DND-41 (cell line): ENCODE measurements around the gene KDM6A.

Experiments
- ATAC-seq: fragments of 200-7000 bp; cut with Tn5 transposase; 3 replicates; pipeline ENCODE4 v1.9.1; 2021; ENCODE audit warnings: low read depth; ENCODE audit not compliant: insufficient read depth
- DNase-seq: peaks from one replicate; pipeline ENCODE4 v3.0.0-alpha.2; 2020
- H2AFZ ChIP-seq: 2 replicates; pipeline ENCODE4 v1.6.0; 2012; ENCODE audit warnings: low read depth, low read length
- H3K27ac ChIP-seq: 2 replicates; pipeline ENCODE4 v1.5.1; 2012; ENCODE audit warnings: low read length, inconsistent platforms
- H3K27me3 ChIP-seq: fragments of 200-600 bp; sonication (generic); 2 replicates; pipeline ENCODE4 v1.6.0; 2012; ENCODE audit warnings: low read length, mild to moderate bottlenecking, inconsistent platforms; ENCODE audit not compliant: insufficient read depth, poor library complexity
- H3K36me3 ChIP-seq: 2 replicates; pipeline ENCODE4 v1.5.1; 2012; ENCODE audit warnings: low read length, inconsistent platforms; ENCODE audit not compliant: insufficient read depth
- H3K4me1 ChIP-seq: 2 replicates; pipeline ENCODE4 v1.5.1; 2012; ENCODE audit warnings: mild to moderate bottlenecking, low read length; ENCODE audit not compliant: insufficient read depth
- H3K4me2 ChIP-seq: 2 replicates; pipeline ENCODE4 v1.6.0; 2012; ENCODE audit warnings: mild to moderate bottlenecking, moderate library complexity, low read length, inconsistent platforms; ENCODE audit not compliant: insufficient read depth
- H3K4me3 ChIP-seq, 2 experiments: fragments of 200-600 bp in 1 of 2; shearing (Covaris generic) in 1 of 2; 2 replicates each; pipeline ENCODE4 v1.5.1; 2012 to 2016; ENCODE audit warnings: inconsistent platforms in 2 of 2, low read length in 2 of 2, mild to moderate bottlenecking in 2 of 2, low read depth in 1 of 2, moderate library complexity in 1 of 2
- H3K79me2 ChIP-seq: 2 replicates; pipeline ENCODE4 v1.6.0; 2012; ENCODE audit warnings: low read length, inconsistent platforms; ENCODE audit not compliant: insufficient read depth
- H3K9ac ChIP-seq: 2 replicates; pipeline ENCODE4 v1.6.0; 2012; ENCODE audit warnings: low read depth, mild to moderate bottlenecking, inconsistent platforms, low read length, moderate library complexity
- H3K9me3 ChIP-seq: 2 replicates; pipeline ENCODE4 v1.5.1; 2012; ENCODE audit warnings: low read length, moderate library complexity, mild to moderate bottlenecking, inconsistent platforms; ENCODE audit not compliant: insufficient read depth, severe bottlenecking
- H4K20me1 ChIP-seq: 2 replicates; pipeline ENCODE4 v1.6.0; 2012; ENCODE audit warnings: low read length; ENCODE audit not compliant: insufficient read depth
- EZH2 ChIP-seq: IDR thresholded peaks from 3 replicates; pipeline ENCODE4 v1.6.1; 2012; ENCODE audit warnings: borderline replicate concordance, low read depth, mild to moderate bottlenecking, moderate library complexity, low read length, inconsistent platforms; ENCODE audit not compliant: severe bottlenecking
- TF ChIP-seq, protein P1 (sequence below): IDR thresholded peaks from 2 replicates; pipeline ENCODE4 v1.5.1; 2012; ENCODE audit warnings: borderline replicate concordance, low read length, moderate library complexity, mild to moderate bottlenecking; ENCODE audit not compliant: poor library complexity, severe bottlenecking; ENCODE audit errors: extremely low read depth

The KDM6A gene

DNA sequence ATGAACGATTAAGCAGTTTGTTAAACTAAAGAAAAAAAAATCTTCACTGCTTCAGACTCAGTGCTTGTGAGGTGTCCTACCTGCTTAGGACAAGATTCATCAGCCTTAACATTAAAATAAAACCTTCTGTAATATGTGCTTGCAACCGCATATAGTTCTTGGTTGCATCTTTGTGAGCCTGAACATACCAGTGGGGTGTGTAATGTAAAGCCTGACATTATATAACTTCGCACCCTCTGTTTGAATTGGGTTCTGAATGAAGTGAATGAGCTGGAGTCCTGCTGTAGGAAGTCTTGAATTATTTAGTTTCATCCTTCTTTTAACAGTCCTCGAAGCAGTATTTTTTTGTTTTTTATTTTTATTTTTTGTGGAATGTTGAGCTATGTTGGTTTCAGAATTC, 3.1 kb downstream of the KDM6A start:
- H3K4me3 ChIP-seq, result no peak overlapping the region
- peak overlapping the region; percentile 76 for H3K4me2 ChIP-seq
- H3K27me3 ChIP-seq, result no peaks in the 10 kb centered on the region
- H3K27ac ChIP-seq, result no peak overlapping the region
- H3K9me3 ChIP-seq, result no peaks in the 10 kb centered on the region
- peaks cover 3% of the 10 kb centered on the region for H3K36me3 ChIP-seq
- peaks cover 25% of the 10 kb centered on the region for H3K4me1 ChIP-seq
- TF ChIP-seq EZH2, result no peak
- TF ChIP-seq, protein P1, sequence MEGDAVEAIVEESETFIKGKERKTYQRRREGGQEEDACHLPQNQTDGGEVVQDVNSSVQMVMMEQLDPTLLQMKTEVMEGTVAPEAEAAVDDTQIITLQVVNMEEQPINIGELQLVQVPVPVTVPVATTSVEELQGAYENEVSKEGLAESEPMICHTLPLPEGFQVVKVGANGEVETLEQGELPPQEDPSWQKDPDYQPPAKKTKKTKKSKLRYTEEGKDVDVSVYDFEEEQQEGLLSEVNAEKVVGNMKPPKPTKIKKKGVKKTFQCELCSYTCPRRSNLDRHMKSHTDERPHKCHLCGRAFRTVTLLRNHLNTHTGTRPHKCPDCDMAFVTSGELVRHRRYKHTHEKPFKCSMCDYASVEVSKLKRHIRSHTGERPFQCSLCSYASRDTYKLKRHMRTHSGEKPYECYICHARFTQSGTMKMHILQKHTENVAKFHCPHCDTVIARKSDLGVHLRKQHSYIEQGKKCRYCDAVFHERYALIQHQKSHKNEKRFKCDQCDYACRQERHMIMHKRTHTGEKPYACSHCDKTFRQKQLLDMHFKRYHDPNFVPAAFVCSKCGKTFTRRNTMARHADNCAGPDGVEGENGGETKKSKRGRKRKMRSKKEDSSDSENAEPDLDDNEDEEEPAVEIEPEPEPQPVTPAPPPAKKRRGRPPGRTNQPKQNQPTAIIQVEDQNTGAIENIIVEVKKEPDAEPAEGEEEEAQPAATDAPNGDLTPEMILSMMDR, result no peak
- no peak overlapping the region for H2AFZ ChIP-seq
- H3K79me2 ChIP-seq, result peaks cover 94% of the 10 kb centered on the region
- no peak for ATAC-seq
- H3K9ac ChIP-seq, result peak overlapping the region; percentile 19; the same call in 1 of the 2 replicates
- DNase-seq, result no peak
- peaks cover 9% of the 10 kb centered on the region; the same call in 1 of the 2 replicates for H4K20me1 ChIP-seq

DNA sequence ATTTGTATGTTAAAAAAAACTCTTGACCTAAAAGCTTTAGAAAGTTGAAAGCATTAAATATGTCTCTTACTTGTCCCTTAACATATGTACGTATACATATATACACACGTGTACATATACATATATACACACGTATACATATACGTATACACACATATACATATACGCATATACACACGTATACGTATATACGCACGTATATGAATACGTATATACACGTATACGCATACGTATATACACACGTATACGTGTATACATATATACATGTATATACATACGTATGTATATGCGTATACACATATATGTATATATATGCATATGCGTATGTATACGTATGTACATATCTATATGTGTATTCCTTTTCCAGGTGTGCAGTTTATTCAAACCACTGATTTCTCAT, 3.8 kb downstream of the KDM6A start:
- H3K4me1 ChIP-seq, result peaks cover 19% of the 10 kb centered on the region
- H3K4me2 ChIP-seq, result peak overlapping the region; percentile 39; the same call in 1 of the 2 replicates
- H3K27me3 ChIP-seq, result no peaks in the 10 kb centered on the region
- H2AFZ ChIP-seq, result no peak overlapping the region
- H3K9me3 ChIP-seq, result no peaks in the 10 kb centered on the region
- no peak overlapping the region for H3K4me3 ChIP-seq
- H3K9ac ChIP-seq, result no peak overlapping the region
- H3K79me2 ChIP-seq, result peaks cover 94% of the 10 kb centered on the region
- ATAC-seq (no peak), DNase-seq (no peak)
- peaks cover 3% of the 10 kb centered on the region for H3K36me3 ChIP-seq
- H3K27ac ChIP-seq, result no peak overlapping the region
- H4K20me1 ChIP-seq, result peaks cover 12% of the 10 kb centered on the region; the same call in 1 of the 2 replicates
- TF ChIP-seq, protein P1, result no peak
- no peak for TF ChIP-seq EZH2

DNA sequence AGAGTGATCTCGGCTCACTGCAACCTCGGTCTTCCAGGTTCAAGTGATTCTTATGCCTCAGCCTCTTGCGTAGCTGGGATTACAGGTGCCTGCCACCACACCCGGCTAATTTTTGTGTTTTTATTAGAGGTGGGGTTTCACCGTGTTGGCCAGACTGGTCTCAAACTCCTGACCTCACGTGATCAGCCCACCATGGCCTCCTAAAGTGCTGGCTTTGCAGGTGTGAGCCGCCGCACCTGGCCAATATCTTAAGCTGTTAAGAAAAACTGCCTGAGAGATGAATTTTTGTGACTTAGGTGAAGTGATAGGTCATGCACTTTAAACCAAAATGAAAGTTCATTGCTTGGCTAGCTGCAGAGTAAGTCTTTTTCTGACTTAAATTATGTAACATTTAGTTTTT, 5.8 kb downstream of the KDM6A start:
- no peak overlapping the region for H3K4me2 ChIP-seq
- H3K27me3 ChIP-seq, result no peaks in the 10 kb centered on the region
- ATAC-seq (no peak), DNase-seq (no peak)
- H3K4me3 ChIP-seq, result no peak overlapping the region
- peaks cover 23% of the 10 kb centered on the region; the same call in 1 of the 2 replicates for H4K20me1 ChIP-seq
- no peak for TF ChIP-seq EZH2
- TF ChIP-seq, protein P1, result no peak
- no peaks in the 10 kb centered on the region for H3K9me3 ChIP-seq
- H3K79me2 ChIP-seq, result peaks cover 99% of the 10 kb centered on the region
- H3K9ac ChIP-seq, result no peak overlapping the region
- no peak overlapping the region for H2AFZ ChIP-seq
- H3K27ac ChIP-seq, result no peak overlapping the region
- peaks cover 19% of the 10 kb centered on the region for H3K4me1 ChIP-seq
- peaks cover 3% of the 10 kb centered on the region; the same call in 1 of the 2 replicates for H3K36me3 ChIP-seq
